Stimulated activated CD8-positive, alpha-beta memory T cell treated with anti-CD3 and anti-CD28 coated beads, Interleukin-4, amount 100 ng/mL, for 48 hours (primary cell): ENCODE measurements around the gene SBDS.
"Not testable (repeated sequence)": the region's sequence is repeated elsewhere in the genome, so short reads cannot be mapped to it uniquely, and the experiment has no call there.

Experiments used
- DNase-seq: peaks from one replicate; pipeline ENCODE4 v3.0.0-alpha.2; 2020

SBDS gene

GRCh38 chr7:66995050-66995776 lies at the start of gene SBDS:
Gene SBDS, minus strand, starts transcription at chr7:66995586. Its CDS starts 169 bp downstream, at chr7:66995417.
- peak; percentile 93 for DNase-seq

- DNase-seq: not testable (repeated sequence)
Observed at GRCh38 chr7:67043559-67043930, 48.2 kb upstream of the SBDS start.

- not testable (repeated sequence) for DNase-seq
Observed at GRCh38 chr7:67042781-67043558, 47.6 kb upstream of the SBDS start.

GRCh38 chr7:67040832-67041231 lies 45.4 kb upstream of the SBDS start:
- DNase-seq: not testable (repeated sequence)

GRCh38 chr7:67036432-67037395 lies 41.3 kb upstream of the SBDS start:
- DNase-seq: not testable (repeated sequence)

- DNase-seq: no peak
Observed at GRCh38 chr7:67033251-67033650, 37.9 kb upstream of the SBDS start.

GRCh38 chr7:67031685-67032084 lies 36.3 kb upstream of the SBDS start:
- not testable (repeated sequence) for DNase-seq

GRCh38 chr7:67025459-67025858 lies 30.1 kb upstream of the SBDS start:
- DNase-seq: not testable (repeated sequence)

- DNase-seq: no peak
Observed at GRCh38 chr7:67022511-67022910, 27.1 kb upstream of the SBDS start.

- no peak for DNase-seq
Observed at GRCh38 chr7:67021260-67021659, 25.9 kb upstream of the SBDS start.

GRCh38 chr7:67019562-67020390 lies 24.4 kb upstream of the SBDS start:
- no peak for DNase-seq

- peak; percentile 37 for DNase-seq
Observed at GRCh38 chr7:67018940-67019339, 23.6 kb upstream of the SBDS start.

- DNase-seq: not testable (repeated sequence)
Observed at GRCh38 chr7:67017971-67018370, 22.6 kb upstream of the SBDS start.

- not testable (repeated sequence) for DNase-seq
Observed at GRCh38 chr7:67014076-67014622, 18.8 kb upstream of the SBDS start.

- DNase-seq: not testable (repeated sequence)
Observed at GRCh38 chr7:67009677-67010076, 14.3 kb upstream of the SBDS start.

- no peak for DNase-seq
Observed at GRCh38 chr7:67008260-67008659, 12.9 kb upstream of the SBDS start.

- no peak for DNase-seq
Observed at GRCh38 chr7:67006965-67007364, 11.6 kb upstream of the SBDS start.

- not testable (repeated sequence) for DNase-seq
Observed at GRCh38 chr7:67004145-67004544, 8.8 kb upstream of the SBDS start.

GRCh38 chr7:67000601-67001258 lies 5.3 kb upstream of the SBDS start:
- DNase-seq: not testable (repeated sequence)

- peak; percentile 99 for DNase-seq
Observed at GRCh38 chr7:66996444-66997191, 1.2 kb upstream of the SBDS start, which contains the start of gene TYW1. Gene TYW1, plus strand, starts transcription at chr7:66996833. Its CDS starts 146 bp downstream, at chr7:66996979.
